ENCODE data around the gene VPS33A. TPM values are rescaled to one million over a fixed set of nuclear protein-coding genes. Genes with fewer than 3 reads are reported as not detected.

VPS33A gene
- total and polyA plus RNA-seq, 2 experiments from 2014 or later = 23.1 to 35.2 TPM

DNA sequence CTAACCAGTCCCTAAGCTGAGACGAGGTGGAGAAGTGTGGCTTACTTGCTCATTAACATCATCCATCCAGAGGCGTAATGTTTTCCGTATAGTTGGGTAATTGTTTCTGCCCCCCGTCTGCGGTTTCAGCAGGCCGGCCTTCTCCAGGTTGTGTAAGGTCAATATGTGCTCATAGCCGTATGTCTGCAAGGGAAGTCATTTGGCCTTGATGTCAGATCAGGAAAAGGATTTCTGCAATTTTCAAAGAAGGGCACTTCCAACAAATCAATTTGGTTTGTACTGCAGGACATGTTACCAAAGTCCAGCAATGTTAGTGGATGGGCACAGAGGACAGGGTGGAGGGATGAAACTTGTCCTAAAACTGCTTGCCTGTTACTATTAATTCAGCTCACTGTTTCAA, 30.6 kb downstream of the VPS33A start:
- Histone ChIP-seq H3K9me3 (ENCODE audit: low read depth) (no peaks in the 10 kb centered on the region), H3K36me3 (replicated peaks; ENCODE audit: insufficient read depth, low read depth) (no peaks in the 10 kb centered on the region), H3K4me2 (no peak overlapping the region), H2AFZ (no peak overlapping the region), H3K27ac (no peak overlapping the region), H3K9me2 (replicated peaks; ENCODE audit: insufficient read depth) (no peaks in the 10 kb centered on the region), H3K27me3 (no peaks in the 10 kb centered on the region), H3K4me1 (ENCODE audit: insufficient read depth) (no peaks in the 10 kb centered on the region), H3K4me3 (no peak overlapping the region), H3K79me2 (no peaks in the 10 kb centered on the region), H4K20me1 (ENCODE audit: insufficient read depth, poor library complexity, severe bottlenecking) (no peaks in the 10 kb centered on the region)
- WGBS (ENCODE audit: low lambda C conversion rate, missing lambda C conversion rate) = 90% methylated on average over 7 of the region's 7 CpGs
- TF ChIP-seq, protein P1, sequence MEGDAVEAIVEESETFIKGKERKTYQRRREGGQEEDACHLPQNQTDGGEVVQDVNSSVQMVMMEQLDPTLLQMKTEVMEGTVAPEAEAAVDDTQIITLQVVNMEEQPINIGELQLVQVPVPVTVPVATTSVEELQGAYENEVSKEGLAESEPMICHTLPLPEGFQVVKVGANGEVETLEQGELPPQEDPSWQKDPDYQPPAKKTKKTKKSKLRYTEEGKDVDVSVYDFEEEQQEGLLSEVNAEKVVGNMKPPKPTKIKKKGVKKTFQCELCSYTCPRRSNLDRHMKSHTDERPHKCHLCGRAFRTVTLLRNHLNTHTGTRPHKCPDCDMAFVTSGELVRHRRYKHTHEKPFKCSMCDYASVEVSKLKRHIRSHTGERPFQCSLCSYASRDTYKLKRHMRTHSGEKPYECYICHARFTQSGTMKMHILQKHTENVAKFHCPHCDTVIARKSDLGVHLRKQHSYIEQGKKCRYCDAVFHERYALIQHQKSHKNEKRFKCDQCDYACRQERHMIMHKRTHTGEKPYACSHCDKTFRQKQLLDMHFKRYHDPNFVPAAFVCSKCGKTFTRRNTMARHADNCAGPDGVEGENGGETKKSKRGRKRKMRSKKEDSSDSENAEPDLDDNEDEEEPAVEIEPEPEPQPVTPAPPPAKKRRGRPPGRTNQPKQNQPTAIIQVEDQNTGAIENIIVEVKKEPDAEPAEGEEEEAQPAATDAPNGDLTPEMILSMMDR (IDR thresholded peaks at IDR 0.05; ENCODE audit: poor library complexity) = no peak
- no peak for TF ChIP-seq EZH2phosphoT487 (IDR thresholded peaks at IDR 0.05; ENCODE audit: low read depth, severe bottlenecking, unreplicated experiment)
- no peak for TF ChIP-seq EZH2 (IDR thresholded peaks at IDR 0.05; ENCODE audit: borderline replicate concordance)
- DNase-seq (ENCODE audit: low spot score) = no peak

DNA sequence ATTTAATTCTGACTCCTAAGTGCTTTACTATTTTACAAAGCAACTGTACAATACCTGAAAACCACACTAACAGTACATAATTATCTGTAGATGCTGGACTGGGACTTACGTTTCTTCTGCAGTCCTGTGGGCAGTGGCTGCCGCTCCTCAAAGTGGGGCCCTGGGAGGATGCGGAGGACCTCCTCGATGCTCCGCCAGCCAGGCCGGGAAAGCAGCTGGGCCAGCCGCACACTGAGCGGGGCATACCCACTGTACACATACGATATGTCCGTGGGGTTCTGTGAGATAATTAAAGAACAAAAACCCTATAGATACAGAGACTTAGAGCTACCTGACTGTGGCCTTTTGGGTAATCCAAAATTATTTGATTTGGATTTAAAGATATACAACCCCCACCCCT, 33.6 kb downstream of the VPS33A start:
- no peak for DNase-seq (ENCODE audit: low spot score)
- Histone ChIP-seq H3K27me3 (no peaks in the 10 kb centered on the region), H4K20me1 (ENCODE audit: insufficient read depth, poor library complexity, severe bottlenecking) (no peaks in the 10 kb centered on the region), H3K9me3 (ENCODE audit: low read depth) (no peaks in the 10 kb centered on the region), H3K27ac (no peak overlapping the region), H3K4me1 (ENCODE audit: insufficient read depth) (no peaks in the 10 kb centered on the region), H3K9me2 (replicated peaks; ENCODE audit: insufficient read depth) (no peaks in the 10 kb centered on the region), H3K4me2 (no peak overlapping the region), H2AFZ (no peak overlapping the region), H3K79me2 (no peaks in the 10 kb centered on the region), H3K36me3 (replicated peaks; ENCODE audit: insufficient read depth, low read depth) (no peaks in the 10 kb centered on the region), H3K4me3 (no peak overlapping the region)
- TF ChIP-seq, protein P1 (IDR thresholded peaks at IDR 0.05; ENCODE audit: poor library complexity) = no peak
- no peak for TF ChIP-seq EZH2 (IDR thresholded peaks at IDR 0.05; ENCODE audit: borderline replicate concordance)
- TF ChIP-seq EZH2phosphoT487 (IDR thresholded peaks at IDR 0.05; ENCODE audit: low read depth, severe bottlenecking, unreplicated experiment) = no peak
- 98% methylated on average over 10 of the region's 10 CpGs for WGBS (ENCODE audit: low lambda C conversion rate, missing lambda C conversion rate)

DNA sequence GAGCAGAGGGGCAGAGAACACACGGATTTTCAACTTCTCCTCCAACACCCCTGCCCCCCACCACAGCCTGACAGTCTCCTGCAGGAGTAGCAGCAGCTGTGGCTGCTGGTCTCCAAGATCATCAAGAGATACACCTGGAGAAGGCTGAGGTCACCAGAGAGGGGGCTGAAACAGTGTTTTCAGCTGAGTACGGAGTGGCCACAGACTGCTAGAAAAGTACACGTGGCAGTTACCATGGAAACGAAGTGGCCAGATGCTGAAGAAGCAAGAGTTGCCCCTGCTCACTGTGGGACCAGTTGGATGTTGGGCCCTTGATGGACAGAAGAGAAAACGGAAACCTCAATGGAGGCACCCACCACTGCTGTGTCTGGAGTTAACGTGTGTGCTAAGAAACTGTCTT, 35.5 kb downstream of the VPS33A start:
- Histone ChIP-seq H3K9me3 (ENCODE audit: low read depth) (no peaks in the 10 kb centered on the region), H3K27me3 (no peaks in the 10 kb centered on the region), H3K4me2 (no peak overlapping the region), H3K4me3 (no peak overlapping the region), H3K27ac (no peak overlapping the region), H3K4me1 (ENCODE audit: insufficient read depth) (peaks cover 5% of the 10 kb centered on the region), H3K9me2 (replicated peaks; ENCODE audit: insufficient read depth) (no peaks in the 10 kb centered on the region), H4K20me1 (ENCODE audit: insufficient read depth, poor library complexity, severe bottlenecking) (no peaks in the 10 kb centered on the region), H2AFZ (no peak overlapping the region), H3K36me3 (replicated peaks; ENCODE audit: insufficient read depth, low read depth) (no peaks in the 10 kb centered on the region), H3K79me2 (no peaks in the 10 kb centered on the region)
- 84% methylated on average over 6 of the region's 6 CpGs for WGBS (ENCODE audit: low lambda C conversion rate, missing lambda C conversion rate)
- no peak for DNase-seq (ENCODE audit: low spot score)
- TF ChIP-seq EZH2 (IDR thresholded peaks at IDR 0.05; ENCODE audit: borderline replicate concordance) (no peak), EZH2phosphoT487 (IDR thresholded peaks at IDR 0.05; ENCODE audit: low read depth, severe bottlenecking, unreplicated experiment) (no peak)
- TF ChIP-seq, protein P1 (IDR thresholded peaks at IDR 0.05; ENCODE audit: poor library complexity) = no peak

DNA sequence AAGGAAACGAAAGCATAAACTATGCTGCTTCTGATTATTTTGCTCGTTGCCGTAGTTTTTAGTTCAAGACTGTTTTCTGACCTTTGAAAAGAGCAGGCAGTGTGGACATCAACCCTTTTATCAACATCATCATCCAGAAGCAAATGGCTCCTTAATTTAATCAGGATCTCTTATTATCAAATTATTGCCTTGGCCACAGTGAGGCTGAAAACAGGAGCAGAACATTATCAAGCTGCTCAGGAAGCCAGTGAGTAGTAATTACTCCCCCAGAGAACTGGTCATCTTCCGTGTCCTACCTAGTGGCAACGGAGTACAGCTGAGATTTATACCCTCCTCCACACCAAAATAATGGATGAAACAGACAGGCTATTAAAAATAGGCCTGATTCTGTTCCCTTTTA, 38.2 kb downstream of the VPS33A start:
- DNase-seq (ENCODE audit: low spot score) = no peak
- 96% methylated on average over 5 of the region's 5 CpGs for WGBS (ENCODE audit: low lambda C conversion rate, missing lambda C conversion rate)
- H3K4me2 ChIP-seq = no peak overlapping the region
- peaks cover 12% of the 10 kb centered on the region for H3K4me1 ChIP-seq (ENCODE audit: insufficient read depth)
- peaks cover 22% of the 10 kb centered on the region for H3K79me2 ChIP-seq
- H3K9me3 ChIP-seq (ENCODE audit: low read depth) = no peaks in the 10 kb centered on the region
- H3K4me3 ChIP-seq = no peak overlapping the region
- no peak overlapping the region for H3K27ac ChIP-seq
- no peak overlapping the region for H2AFZ ChIP-seq
- no peaks in the 10 kb centered on the region for H3K36me3 ChIP-seq (replicated peaks; ENCODE audit: insufficient read depth, low read depth)
- TF ChIP-seq EZH2phosphoT487 (IDR thresholded peaks at IDR 0.05; ENCODE audit: low read depth, severe bottlenecking, unreplicated experiment) (no peak), EZH2 (IDR thresholded peaks at IDR 0.05; ENCODE audit: borderline replicate concordance) (no peak)
- TF ChIP-seq, protein P1 (IDR thresholded peaks at IDR 0.05; ENCODE audit: poor library complexity) = no peak
- no peaks in the 10 kb centered on the region for H3K27me3 ChIP-seq
- H4K20me1 ChIP-seq (ENCODE audit: insufficient read depth, poor library complexity, severe bottlenecking) = peaks cover 9% of the 10 kb centered on the region
- no peaks in the 10 kb centered on the region for H3K9me2 ChIP-seq (replicated peaks; ENCODE audit: insufficient read depth)

Measured in hepatocyte (in vitro differentiated cells).